Right ventricle myocardium inferior (tissue), 1 donor: Measurements from ENCODE around the gene HRH1. TPM values are rescaled to one million over a fixed set of nuclear protein-coding genes. Genes with fewer than 3 reads are reported as not detected.
"Not testable (repeated sequence)": the region's sequence is repeated elsewhere in the genome, so short reads cannot be mapped to it uniquely, and the experiment has no call there.

Source experiments
- ATAC-seq: fragments of 200-7000 bp; cut with Tn5 transposase; one replicate; pipeline ENCODE4 v1.9.1; 2020; ENCODE audit warnings: mild to moderate bottlenecking, moderate library complexity
- DNase-seq: peaks from one replicate; pipeline ENCODE4 v3.0.0; 2021; ENCODE audit errors: missing footprints
- intact Hi-C: fragments of 100-400 bp; cut with DNase I; formaldehyde crosslinking; loops from one replicate; pipeline ENCODE4 v1.11.0; 2022
- total RNA-seq: library from RNA; stranded (reverse); fragmentation: NEBNext Ultra II Directional; extraction: Animal tissue kit (Norgen Biotek cat#: 25700); gene quantifications from one replicate; pipeline ENCODE4 v1.2.1, GENCODE V29; 2021
- donor health status: DM: no; HTN: yes; CAD: no; lungs with severe emphysema.

The HRH1 gene
- total RNA-seq, 1 donor from 2014 or later, result 1.8 TPM

DNA sequence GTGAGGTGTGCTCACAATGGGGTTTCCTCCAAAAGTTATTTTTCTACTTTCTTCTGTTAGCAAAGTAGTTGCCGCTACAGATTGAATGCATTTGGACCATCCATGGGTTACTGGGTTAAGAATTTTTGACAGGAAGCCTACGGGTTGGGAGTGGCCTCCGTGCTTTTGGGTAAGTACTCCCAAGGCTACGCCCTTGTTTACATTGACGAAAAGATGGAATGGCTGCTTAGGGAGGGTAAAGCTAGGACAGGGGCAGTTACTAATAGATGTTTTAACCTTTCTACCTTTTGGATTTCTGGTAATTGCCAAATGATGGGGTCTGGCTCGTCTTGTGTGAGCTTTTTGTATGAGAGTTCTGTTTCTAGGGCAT is 97.5 kb downstream of the HRH1 start:
- DNase-seq (no peak), ATAC-seq (no peak)
- intact Hi-C loops, result no loop called here

DNA sequence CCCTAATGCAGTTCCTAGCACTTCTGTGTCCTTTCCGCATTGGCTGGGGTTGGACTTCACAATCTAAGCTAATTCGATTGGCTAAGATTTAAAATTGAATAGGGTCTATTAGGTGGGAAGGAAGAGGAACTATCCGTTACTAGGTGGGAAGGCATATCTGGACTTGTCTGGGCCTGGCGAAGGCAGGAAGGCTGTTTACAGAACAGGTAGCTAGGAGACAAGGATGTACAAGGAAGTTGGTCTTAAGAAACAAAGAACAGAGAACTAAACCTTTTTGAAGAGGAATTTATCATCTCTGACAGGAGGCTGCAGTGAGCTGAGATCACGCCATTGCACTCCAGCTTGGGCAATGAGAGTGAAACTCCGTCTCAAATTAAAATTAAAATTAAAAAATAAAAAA is 100.6 kb downstream of the HRH1 start:
- DNase-seq, result no peak
- intact Hi-C loops, result no loop called here
- no peak for ATAC-seq

DNA sequence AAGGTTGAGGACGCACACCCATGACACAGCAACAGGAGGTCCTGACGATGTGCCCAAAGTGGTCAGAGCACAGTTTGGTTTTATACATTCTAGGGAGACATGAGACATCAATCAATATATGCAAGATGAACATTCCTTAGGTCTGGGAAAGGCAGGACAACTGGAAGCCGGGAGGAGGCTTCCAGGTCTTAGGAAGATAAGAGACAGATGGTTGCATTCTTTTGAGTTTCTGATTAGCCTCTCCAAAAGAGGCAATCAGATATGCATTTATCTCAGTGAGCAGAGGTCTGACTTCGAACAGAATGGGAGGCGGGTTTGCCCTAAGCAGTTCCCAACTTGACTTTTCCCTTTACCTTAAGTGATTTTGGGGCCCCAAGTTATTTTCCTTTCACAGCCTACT is 101.2 kb downstream of the HRH1 start:
- intact Hi-C loops, ATAC-seq, DNase-seq: not testable (repeated sequence)

DNA sequence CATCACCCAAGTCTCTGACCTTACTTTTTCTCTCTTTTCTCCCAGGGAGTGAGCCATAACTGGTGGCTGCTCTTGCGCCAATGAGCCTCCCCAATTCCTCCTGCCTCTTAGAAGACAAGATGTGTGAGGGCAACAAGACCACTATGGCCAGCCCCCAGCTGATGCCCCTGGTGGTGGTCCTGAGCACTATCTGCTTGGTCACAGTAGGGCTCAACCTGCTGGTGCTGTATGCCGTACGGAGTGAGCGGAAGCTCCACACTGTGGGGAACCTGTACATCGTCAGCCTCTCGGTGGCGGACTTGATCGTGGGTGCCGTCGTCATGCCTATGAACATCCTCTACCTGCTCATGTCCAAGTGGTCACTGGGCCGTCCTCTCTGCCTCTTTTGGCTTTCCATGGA is 104.7 kb downstream of the HRH1 start:
- intact Hi-C loops, result no loop called here
- ATAC-seq (no peak), DNase-seq (no peak)

DNA sequence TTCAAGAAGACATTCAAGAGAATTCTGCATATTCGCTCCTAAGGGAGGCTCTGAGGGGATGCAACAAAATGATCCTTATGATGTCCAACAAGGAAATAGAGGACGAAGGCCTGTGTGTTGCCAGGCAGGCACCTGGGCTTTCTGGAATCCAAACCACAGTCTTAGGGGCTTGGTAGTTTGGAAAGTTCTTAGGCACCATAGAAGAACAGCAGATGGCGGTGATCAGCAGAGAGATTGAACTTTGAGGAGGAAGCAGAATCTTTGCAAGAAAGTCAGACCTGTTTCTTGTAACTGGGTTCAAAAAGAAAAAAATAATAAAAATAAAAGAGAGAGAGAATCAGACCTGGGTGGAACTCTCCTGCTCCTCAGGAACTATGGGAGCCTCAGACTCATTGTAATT is 106.2 kb downstream of the HRH1 start:
- intact Hi-C loops, result no loop called here
- ATAC-seq (no peak), DNase-seq (no peak)

DNA sequence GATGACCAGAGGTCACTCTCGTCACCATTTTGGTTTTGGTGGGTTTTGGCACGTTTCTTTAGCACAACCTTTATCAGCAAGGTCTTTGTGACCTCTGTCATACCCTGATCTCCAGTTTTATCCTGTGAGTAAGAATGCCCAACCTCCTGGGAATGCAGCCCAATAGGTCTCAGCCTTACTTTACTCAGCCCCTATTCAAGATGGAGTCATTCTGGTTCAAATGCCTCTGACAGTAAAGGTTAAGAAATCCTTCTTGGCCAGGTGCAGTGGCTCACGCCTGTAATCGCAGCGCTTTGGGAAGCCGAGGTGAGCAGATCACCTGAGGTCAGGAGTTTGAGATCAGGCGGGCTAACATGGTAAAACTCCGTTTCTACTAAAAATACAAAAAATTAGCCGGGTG is 114.7 kb downstream of the HRH1 start:
- ATAC-seq (no peak), DNase-seq (no peak)
- intact Hi-C loops, result no loop called here

DNA sequence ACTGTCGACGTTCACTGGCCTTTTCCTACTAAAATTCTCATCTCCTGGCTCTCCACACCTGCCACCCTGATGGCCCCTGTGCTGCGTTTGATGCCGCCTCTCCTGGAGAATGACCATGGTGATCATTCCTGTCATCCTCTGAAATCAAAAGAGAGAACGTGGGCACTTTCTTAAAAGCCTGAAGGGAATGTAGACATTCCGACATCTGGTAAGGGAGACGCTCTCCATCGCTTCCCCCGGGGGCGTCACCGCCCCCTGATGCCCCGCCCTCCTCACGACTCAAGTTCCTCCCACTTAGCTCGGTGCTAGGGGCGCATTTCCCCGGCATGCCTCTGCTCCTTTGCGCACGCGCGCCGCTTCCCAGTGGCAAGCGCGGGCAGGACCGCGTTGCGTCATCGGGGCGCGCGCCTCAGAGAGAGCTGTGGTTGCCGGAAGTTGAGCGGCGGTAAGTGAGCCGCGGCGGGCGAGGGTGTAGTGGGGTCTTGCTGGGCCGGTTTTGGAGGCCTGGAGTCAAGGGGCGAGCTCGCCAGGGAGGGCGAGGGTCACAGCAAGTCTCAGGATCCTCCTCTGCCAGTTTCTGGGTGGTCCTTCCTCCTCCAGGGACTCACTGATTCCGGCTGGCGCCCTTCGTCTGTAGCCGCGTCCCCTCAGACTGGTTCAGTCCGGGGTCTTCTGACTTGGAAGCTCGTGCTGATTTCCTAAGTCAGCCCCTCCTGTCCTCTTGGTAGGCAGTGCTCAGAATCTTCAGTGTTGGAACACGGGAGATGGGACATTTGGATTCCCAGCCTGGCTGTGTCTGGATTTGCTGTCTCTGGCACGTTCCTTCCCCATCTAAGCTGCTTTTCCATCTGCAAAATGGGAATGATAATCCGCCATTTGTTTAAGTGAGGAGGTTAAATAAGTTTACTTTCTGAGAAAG is 118.0 kb downstream of the HRH1 start, which contains the start of gene ATG7:
Gene ATG7 (plus strand): TSS at position 412 of the 919 bp plus-strand sequence. CDS start 26,299 bp downstream, outside the sequence.
- peak; percentile 100 for DNase-seq
- intact Hi-C loops, result no loop called here
- peak; percentile 99 for ATAC-seq

DNA sequence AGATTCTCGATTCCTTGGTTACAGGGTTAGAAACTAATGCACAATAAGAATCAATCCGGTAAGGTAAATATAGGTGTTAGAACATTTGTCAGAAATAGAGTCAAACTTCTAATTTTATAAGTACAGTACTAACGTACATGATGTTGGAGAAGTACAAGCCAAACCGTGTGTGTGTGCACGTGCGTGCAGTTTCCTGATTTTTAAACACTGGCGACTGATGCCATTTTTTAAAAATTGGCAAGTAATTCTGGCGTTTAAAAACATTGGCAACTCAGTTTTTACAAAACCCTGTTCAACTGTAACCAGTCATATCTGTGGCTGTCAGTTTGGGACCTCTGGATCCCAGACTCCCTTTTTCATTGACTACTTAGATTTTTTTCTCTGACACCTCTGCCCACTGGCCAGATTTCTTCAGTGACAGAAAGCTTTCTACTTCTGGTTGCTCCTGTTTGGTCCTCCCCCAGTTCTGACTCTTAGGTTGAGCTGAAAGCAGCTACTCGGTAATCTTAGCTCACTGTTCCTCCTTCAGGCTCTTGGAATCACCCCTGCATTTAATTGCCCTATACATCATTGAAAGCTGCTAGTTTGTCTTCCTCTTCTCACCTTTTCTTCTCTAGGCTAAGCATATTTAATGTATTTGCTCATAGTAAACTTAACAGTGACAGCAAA is 118.7 kb downstream of the HRH1 start:
- intact Hi-C loops, result no loop called here
- DNase-seq (no peak), ATAC-seq (no peak)

DNA sequence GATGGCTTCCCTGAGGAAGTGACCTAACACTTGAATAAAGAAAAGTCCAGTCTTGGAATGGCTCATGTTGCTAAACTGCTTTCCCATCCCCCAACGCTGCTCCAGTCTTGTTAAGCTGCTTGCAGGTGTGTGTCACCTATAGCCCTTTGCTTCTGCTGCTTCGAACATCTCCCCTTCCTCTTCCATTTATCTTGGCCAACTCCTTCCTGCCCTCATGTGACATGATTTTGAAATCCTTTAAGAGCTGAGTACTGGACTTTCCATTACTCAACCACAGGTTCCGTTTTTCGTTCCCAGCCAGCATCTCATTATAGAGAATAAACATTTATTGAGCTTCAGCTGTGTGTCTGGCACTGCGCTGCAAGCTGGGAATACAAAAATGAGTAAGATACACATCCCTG is 119.6 kb downstream of the HRH1 start:
- DNase-seq (no peak), ATAC-seq (no peak)
- intact Hi-C loops, result no loop called here

DNA sequence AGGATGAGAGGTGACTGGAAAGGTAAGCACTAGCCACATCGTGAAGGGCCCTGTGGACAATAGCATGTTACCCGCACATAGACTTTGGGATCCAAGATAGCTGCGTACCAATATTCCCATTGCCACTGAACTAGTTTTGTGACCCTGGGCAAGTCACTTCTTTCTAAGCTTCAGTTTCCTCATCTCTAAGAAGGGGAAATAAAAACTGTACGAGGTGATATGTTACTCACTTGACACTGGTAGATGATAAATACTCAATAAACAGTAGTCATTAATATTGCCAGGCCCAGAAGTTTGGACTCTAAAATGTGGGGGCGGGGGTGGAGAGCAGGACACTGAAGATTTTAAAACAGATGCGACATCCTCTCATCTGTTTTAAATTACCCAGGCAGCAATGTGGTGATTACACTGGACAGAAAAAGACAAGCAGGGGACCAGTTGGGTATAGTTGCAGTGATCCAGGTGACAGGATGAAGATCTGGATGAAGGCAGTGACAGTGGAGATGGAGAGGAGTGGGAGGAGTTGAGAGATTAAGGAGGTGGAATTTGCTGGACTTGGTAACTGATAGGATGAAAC is 120.4 kb downstream of the HRH1 start:
- intact Hi-C loops, result no loop called here
- no peak for ATAC-seq
- no peak for DNase-seq

DNA sequence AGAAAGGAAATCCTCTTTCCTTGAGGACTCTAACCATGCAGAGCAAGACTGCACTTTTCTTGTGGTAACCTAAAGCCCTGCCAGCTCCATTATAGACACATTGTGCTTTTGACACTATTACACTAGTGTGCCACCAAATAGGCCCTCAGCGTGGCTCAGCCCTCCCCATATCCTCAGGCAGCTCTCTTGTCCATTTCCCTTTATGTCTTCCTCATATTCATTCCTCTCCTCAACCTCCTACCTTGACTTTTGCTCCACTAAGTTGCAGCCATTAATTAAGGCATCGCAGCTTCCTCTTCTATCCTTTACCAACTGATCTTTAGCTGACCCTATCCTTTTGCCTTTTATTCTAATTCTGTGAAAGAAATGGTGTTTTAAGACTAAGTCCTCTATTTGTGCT is 121.6 kb downstream of the HRH1 start:
- no peak for DNase-seq

DNA sequence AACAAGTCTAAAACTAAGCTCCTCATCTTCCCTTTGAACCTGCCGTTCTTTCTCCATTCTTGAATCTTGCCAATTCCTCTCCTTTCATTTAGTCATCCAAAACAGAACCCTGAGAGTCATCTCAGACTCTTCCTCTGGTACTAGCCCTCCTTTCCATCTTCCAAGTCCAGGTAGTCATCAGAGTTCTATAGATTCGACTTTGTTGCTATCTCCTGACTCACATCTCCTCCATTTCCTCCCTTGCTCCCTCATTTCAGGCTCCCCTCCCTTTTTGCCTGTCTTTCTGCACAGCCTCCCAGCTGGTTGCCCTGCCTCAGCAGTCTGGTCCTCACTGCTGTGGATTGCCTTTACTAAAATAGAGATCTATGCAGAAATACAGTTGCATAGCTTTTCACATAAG is 122.6 kb downstream of the HRH1 start:
- DNase-seq (no peak), ATAC-seq (no peak)
- intact Hi-C loops, result no loop called here

More for the DNA sequence above, 121.6 kb downstream of the HRH1 start:
- intact Hi-C loops, result no loop called here
- ATAC-seq, result no peak

DNA sequence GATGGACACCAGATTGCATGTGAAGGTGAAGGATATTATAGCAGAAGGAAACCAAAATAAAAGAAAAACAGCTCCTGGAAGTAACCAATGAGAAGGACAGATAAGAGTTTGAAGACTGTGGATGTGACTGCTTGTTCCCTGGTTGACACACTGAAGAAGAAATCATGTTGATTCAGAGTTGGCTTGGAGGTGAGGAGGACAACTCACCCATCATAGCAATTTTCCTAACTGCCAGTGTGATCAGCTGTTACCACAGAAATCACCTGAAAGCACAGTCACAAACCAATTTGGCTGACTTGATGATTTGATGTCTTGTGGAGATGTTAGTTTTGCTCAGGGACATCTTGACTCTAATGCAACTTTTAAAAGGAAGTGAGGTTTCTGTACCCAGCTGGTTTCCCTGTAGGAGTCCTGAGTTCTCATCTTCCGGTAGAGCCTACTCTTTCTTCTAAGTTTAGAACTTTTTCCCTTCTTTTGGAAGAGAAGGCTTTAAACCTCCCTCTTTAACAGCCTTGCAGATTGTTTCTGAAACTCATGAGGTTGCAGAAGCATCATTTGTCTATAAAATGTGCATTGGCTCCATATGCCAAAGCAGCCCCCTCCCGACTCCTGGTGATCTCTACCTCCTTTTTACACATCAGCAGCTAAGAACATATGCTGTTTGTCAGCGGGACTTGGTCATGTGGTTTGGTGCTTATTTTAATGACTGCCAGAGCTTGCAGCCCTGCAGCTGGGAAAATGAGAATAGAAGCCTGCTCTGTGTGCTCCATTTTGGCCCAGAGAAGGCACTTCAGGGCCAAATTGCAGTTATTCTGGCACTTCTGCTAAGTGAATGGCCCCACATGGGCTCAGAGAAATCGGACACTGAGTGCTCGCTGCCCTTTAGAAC is 128.2 kb downstream of the HRH1 start:
- DNase-seq, result no peak
- intact Hi-C loops, result no loop called here

DNA sequence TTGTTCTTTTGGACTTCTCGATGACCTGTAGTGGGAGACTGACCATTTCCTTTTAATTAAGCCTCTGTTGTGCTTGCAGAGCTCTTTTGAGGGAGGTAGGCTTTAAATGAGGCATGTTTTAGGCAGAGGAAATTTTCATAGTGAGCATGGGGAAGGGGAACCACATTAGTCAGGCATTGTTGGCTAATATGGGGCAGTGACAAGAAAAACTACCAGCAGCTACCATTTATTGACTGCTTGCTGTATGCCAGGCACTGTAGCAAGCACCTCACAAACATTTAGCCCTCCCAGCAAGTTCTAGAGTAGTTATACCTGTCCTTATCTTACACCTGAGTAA is 128.8 kb downstream of the HRH1 start:
- no peak for ATAC-seq
- intact Hi-C loops, result no loop called here
- DNase-seq, result no peak

More for the DNA sequence above, 128.2 kb downstream of the HRH1 start:
- ATAC-seq, result peak; percentile 97

DNA sequence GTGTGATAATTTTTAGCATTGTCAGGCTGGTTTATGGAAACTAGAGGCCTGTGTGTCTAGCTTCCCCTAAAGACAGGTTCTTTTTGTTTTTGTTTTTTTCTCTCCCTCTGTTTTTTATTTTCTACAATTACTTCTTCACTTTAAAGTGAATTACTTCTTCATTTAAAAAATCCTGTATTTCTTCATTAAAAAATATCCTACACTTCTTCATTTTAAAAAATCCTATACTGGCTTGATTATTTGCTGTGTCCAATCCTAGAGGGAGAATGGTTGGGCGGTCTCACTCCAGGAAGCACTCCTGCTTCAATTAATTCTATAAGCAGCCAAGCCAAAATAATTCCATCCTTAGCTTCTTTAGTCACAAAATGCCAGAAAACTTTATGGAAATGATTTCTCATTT is 129.7 kb downstream of the HRH1 start:
- ATAC-seq, result no peak
- DNase-seq, result no peak
- intact Hi-C loops, result no loop called here

DNA sequence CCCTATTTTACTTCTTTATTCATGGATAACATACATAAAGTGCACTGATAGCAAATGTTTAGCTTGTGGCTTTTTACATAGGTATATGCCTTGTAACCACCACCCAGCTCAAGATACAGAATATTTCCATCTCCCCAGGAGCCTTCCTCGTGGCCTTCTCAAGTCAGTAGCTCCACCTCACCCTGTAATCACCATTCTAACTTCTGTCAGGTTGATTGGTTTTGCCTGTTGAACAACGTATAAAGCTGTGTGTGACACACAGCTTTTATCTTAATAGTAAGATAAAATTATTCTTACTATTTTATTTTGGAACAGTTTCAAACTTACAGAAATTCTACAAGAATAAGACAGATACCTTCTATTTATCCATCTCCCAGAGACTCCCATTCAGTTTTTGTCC is 131.2 kb downstream of the HRH1 start:
- intact Hi-C loops, result no loop called here
- no peak for ATAC-seq
- DNase-seq, result no peak

DNA sequence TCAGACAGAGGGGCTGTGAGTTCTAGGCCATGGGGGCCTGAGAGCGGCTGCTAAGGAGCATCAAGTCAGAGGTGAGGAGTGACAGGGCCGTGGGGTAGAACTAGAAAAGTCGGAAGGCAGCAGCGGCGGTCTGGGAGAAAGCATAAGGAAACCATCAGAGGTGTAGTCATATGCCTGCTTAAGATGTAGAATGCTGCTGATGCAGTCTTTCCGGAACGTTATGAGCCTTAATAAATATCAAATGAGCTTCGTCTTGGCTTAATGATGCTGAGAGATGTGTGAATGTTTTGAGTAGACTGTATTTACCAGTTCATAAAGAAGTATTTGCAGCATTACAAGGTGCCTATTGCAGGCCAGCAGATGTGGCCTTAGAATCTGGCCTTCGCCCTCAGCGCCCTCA is 133.1 kb downstream of the HRH1 start:
- ATAC-seq, result no peak
- intact Hi-C loops, result no loop called here
- no peak for DNase-seq

DNA sequence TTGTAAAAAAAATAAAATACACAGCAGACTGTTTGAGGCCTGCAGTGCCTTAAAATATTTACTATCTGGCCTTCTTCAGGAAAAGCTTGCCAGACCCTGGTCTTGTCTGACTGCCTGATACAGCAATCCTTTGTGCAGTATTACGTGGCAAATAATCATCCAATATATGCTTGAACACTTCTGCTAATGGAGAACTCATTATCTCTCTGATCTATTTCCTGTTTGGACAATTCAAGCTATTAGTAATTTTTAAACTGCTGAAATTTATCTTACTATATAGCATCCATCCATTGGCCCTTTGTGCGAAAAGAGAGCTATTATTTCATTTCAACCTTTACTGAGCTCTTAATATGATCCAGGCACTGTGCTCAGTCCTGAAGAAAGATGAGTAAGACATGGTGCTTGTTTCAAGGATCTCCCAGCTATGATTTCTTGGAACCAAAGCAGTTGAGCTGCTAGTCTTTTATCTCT is 133.8 kb downstream of the HRH1 start:
- intact Hi-C loops, result no loop called here
- DNase-seq (no peak), ATAC-seq (no peak)
